H1 (cell line): Measurements from ENCODE around the gene RETREG3. TPM values are rescaled to one million over a fixed set of nuclear protein-coding genes. Genes with fewer than 3 reads are reported as not detected.
"Not testable (repeated sequence)": the region's sequence is repeated elsewhere in the genome, so short reads cannot be mapped to it uniquely, and the experiment has no call there.

Source experiments
- CTCF ChIA-PET: fragments of 300-600 bp; sonication (Branson Sonifier 250); formaldehyde crosslinking; loops from one replicate; lab custom pipeline; 2021; ENCODE audit not compliant: partially characterized antibody; lab: Charles Lee
- POLR2A ChIA-PET: fragments of 300-600 bp; sonication (Branson Sonifier 250); formaldehyde crosslinking; loops from one replicate; lab custom pipeline; 2021; ENCODE audit warnings: inconsistent platforms; ENCODE audit not compliant: partially characterized antibody; lab: Charles Lee
- DNase-seq, 2 experiments: peaks; one replicate each; pipeline versions ENCODE4 v3.0.0 to v3.0.0-alpha.2; 2010 to 2022; ENCODE audit warnings: low spot score in 2 of 2, low read depth in 1 of 2, mixed read lengths in 1 of 2
- FAIRE-seq: peaks from 2 replicates; lab custom pipeline; 2011; peaks lifted over from hg19 to GRCh38; lab: Jason Lieb, UNC
- H2AFZ ChIP-seq: 2 replicates; pipeline ENCODE4 v1.8.1; 2012; ENCODE audit warnings: low read length, inconsistent platforms
- H2AK5ac ChIP-seq: 2 replicates; pipeline ENCODE4 v1.6.1; 2013; ENCODE audit warnings: low read depth, low read length
- H2BK120ac ChIP-seq: replicated peaks from 2 replicates; pipeline ENCODE3; 2013; ENCODE audit warnings: low read depth, low read length, inconsistent platforms
- H2BK12ac ChIP-seq: 2 replicates; pipeline ENCODE4 v1.6.1; 2013; ENCODE audit warnings: low read depth, low read length
- H2BK15ac ChIP-seq: 2 replicates; pipeline ENCODE4 v1.6.1; 2013; ENCODE audit warnings: low read length
- H2BK20ac ChIP-seq: 2 replicates; pipeline ENCODE4 v1.6.1; 2013; ENCODE audit warnings: low read length
- H2BK5ac ChIP-seq: 2 replicates; pipeline ENCODE4 v1.6.1; 2013; ENCODE audit warnings: low read depth, low read length
- H3K14ac ChIP-seq: 2 replicates; pipeline ENCODE4 v1.6.1; 2013; ENCODE audit warnings: inconsistent platforms; ENCODE audit not compliant: insufficient read length
- H3K18ac ChIP-seq: 2 replicates; pipeline ENCODE4 v1.6.1; 2013; ENCODE audit warnings: low read length; ENCODE audit errors: extremely low read depth
- H3K23ac ChIP-seq: 2 replicates; pipeline ENCODE4 v1.6.1; 2013; ENCODE audit warnings: inconsistent platforms; ENCODE audit not compliant: insufficient read length
- H3K23me2 ChIP-seq: 2 replicates; pipeline ENCODE4 v1.6.1; 2013; ENCODE audit warnings: low read depth, low read length
- H3K27ac ChIP-seq: 2 replicates; pipeline ENCODE4 v1.6.1; 2011; ENCODE audit warnings: low read depth, low read length, inconsistent platforms
- H3K27me3 ChIP-seq, 4 experiments: replicated peaks in 1 of 4; 1 replicate in 1 of 4; 2 replicates in 3 of 4; pipeline versions ENCODE4 v1.6.1 to v1.8.1; 2011 to 2013; ENCODE audit warnings: low read length in 3 of 4, mild to moderate bottlenecking in 3 of 4, inconsistent platforms in 2 of 4, mixed read lengths in 2 of 4, moderate library complexity in 1 of 4; ENCODE audit not compliant: control insufficient read depth in 3 of 4, insufficient read depth in 3 of 4; ENCODE audit errors: extremely low read depth in 1 of 4
- H3K36me3 ChIP-seq, 4 experiments: 2 replicates each; pipeline versions ENCODE4 v1.6.1 to v1.8.1; 2011 to 2013; ENCODE audit warnings: mild to moderate bottlenecking in 4 of 4, low read length in 3 of 4, moderate library complexity in 2 of 4, control low read depth in 1 of 4, inconsistent platforms in 1 of 4; ENCODE audit not compliant: insufficient read depth in 4 of 4, control insufficient read depth in 2 of 4
- H3K4ac ChIP-seq: replicated peaks from 2 replicates; pipeline ENCODE3; 2013; ENCODE audit warnings: low read length, low read depth, mixed read lengths, inconsistent platforms; ENCODE audit not compliant: insufficient read length
- H3K4me1 ChIP-seq, 4 experiments: replicated peaks in 1 of 4; 1 replicate in 1 of 4; 2 replicates in 3 of 4; pipeline versions ENCODE4 v1.6.1 to v1.8.1; 2011 to 2013; ENCODE audit warnings: low read length in 3 of 4, inconsistent platforms in 2 of 4, mixed read lengths in 1 of 4; ENCODE audit not compliant: insufficient read depth in 4 of 4, control insufficient read depth in 3 of 4
- H3K4me2 ChIP-seq, 2 experiments: 2 replicates each; pipeline versions ENCODE4 v1.6.1 to v1.8.1; 2011 to 2013; ENCODE audit warnings: low read depth in 2 of 2, low read length in 2 of 2, control low read depth in 1 of 2, inconsistent platforms in 1 of 2, mild to moderate bottlenecking in 1 of 2; ENCODE audit not compliant: insufficient read depth in 1 of 2
- H3K4me3 ChIP-seq, 4 experiments: fragments of 200-600, 300-600 bp in 1 of 4; sonication (generic), shearing (Covaris generic), sonication (Bioruptor Twin) in 1 of 4; 2 replicates each; pipeline versions ENCODE4 v1.5.1 to v1.8.1; 2011 to 2016; ENCODE audit warnings: low read length in 4 of 4, low read depth in 3 of 4, control low read depth in 2 of 4, inconsistent platforms in 2 of 4, mild to moderate bottlenecking in 2 of 4, mixed read lengths in 1 of 4, moderate library complexity in 1 of 4; ENCODE audit not compliant: insufficient read depth in 2 of 4; ENCODE audit errors: extremely low read depth in 1 of 4
- H3K56ac ChIP-seq: replicated peaks from 2 replicates; pipeline ENCODE3; 2013; ENCODE audit warnings: low read depth, mild to moderate bottlenecking, mixed read lengths, low read length, inconsistent platforms; ENCODE audit not compliant: insufficient read length
- H3K79me1 ChIP-seq: 2 replicates; pipeline ENCODE4 v1.6.1; 2013; ENCODE audit warnings: low read depth, low read length, control low read depth
- H3K79me2 ChIP-seq, 2 experiments: 2 replicates each; pipeline versions ENCODE4 v1.6.1 to v1.8.1; 2012 to 2013; ENCODE audit warnings: low read length in 2 of 2, mild to moderate bottlenecking in 2 of 2, inconsistent platforms in 1 of 2; ENCODE audit not compliant: insufficient read depth in 2 of 2, control insufficient read depth in 1 of 2
- H3K9ac ChIP-seq, 4 experiments: replicated peaks in 1 of 4; 1 replicate in 1 of 4; 2 replicates in 3 of 4; pipeline versions ENCODE4 v1.6.1 to v1.8.1; 2011 to 2013; ENCODE audit warnings: low read depth in 3 of 4, low read length in 3 of 4, control low read depth in 2 of 4, mild to moderate bottlenecking in 2 of 4, moderate library complexity in 2 of 4, inconsistent platforms in 1 of 4; ENCODE audit errors: extremely low read depth in 1 of 4
- H3K9me3 ChIP-seq, 2 experiments: 2 replicates each; pipeline versions ENCODE4 v1.6.1 to v1.8.1; 2012 to 2013; ENCODE audit warnings: mild to moderate bottlenecking in 2 of 2, moderate library complexity in 2 of 2, control low read depth in 1 of 2, inconsistent platforms in 1 of 2, low read depth in 1 of 2, low read length in 1 of 2, mixed read lengths in 1 of 2; ENCODE audit not compliant: insufficient read depth in 2 of 2
- H4K20me1 ChIP-seq, 2 experiments: replicated peaks in 1 of 2; 2 replicates each; pipeline versions ENCODE3 to v1.8.1; 2011 to 2013; ENCODE audit warnings: inconsistent platforms in 2 of 2, low read length in 2 of 2, mild to moderate bottlenecking in 1 of 2; ENCODE audit not compliant: insufficient read depth in 2 of 2, control insufficient read depth in 1 of 2
- H4K5ac ChIP-seq: 2 replicates; pipeline ENCODE4 v1.6.1; 2013; ENCODE audit warnings: low read length, low read depth, mixed read lengths, inconsistent platforms; ENCODE audit not compliant: insufficient read length
- H4K8ac ChIP-seq: 2 replicates; pipeline ENCODE4 v1.8.0; 2013; ENCODE audit warnings: mild to moderate bottlenecking, moderate library complexity, low read length, inconsistent platforms; ENCODE audit not compliant: insufficient read depth; ENCODE audit errors: extremely low read depth
- H4K91ac ChIP-seq: replicated peaks from 2 replicates; pipeline ENCODE3; 2013; ENCODE audit warnings: low read length, mixed read lengths, inconsistent platforms; ENCODE audit not compliant: insufficient read length
- WGBS, 2 experiments: shearing (Covaris generic) in 1 of 2; methylation state at CpG; one replicate each; pipeline versions ENCODE4 v1.1.6 to v1.1.7; 2013 to 2015; ENCODE audit warnings: low lambda C conversion rate in 2 of 2, mixed read lengths in 2 of 2, inconsistent platforms in 1 of 2, low coverage in 1 of 2, missing lambda C conversion rate in 1 of 2; ENCODE audit not compliant: insufficient replicate concordance in 2 of 2, insufficient coverage in 1 of 2, insufficient read length in 1 of 2; ENCODE audit errors: extremely low coverage in 1 of 2, missing lambda C conversion rate in 1 of 2; 5-methylcytosine and 5-hydroxymethylcytosine counted together
- polyA plus RNA-seq, 7 experiments: library from polyadenylated mRNA; depleted of rRNA in 3 of 7; stranded (reverse) in 5 of 7; unstranded in 2 of 7; fragments of >200 nt in 5 of 7; fragments of 200-250 nt in 2 of 7; gene quantifications; 1 replicate in 5 of 7; 2 replicates in 1 of 7; 4 replicates in 1 of 7; pipeline versions ENCODE4 v1.2.1 to v1.2.3, GENCODE V29; 2011 to 2013; ENCODE audit warnings: missing spikeins in 2 of 7, mixed read lengths in 2 of 7
- total RNA-seq: library from RNA; stranded (reverse); fragmentation: NEBNext Ultra II Directional; extraction: Animal tissue kit (Norgen Biotek cat#: 25700); gene quantifications from 2 replicates; pipeline ENCODE4 v1.2.1, GENCODE V29; 2021

The RETREG3 gene
- total and polyA plus RNA-seq, 2 of the 8 experiments (the other 6 are each of a cell fraction or from before 2014, with no cell fraction given) = 23.7 to 42.6 TPM

- H3K9ac ChIP-seq, H3K14ac ChIP-seq, H2AFZ ChIP-seq, H4K8ac ChIP-seq, H3K9me3 ChIP-seq, H3K79me2 ChIP-seq, H2BK20ac ChIP-seq, DNase-seq, H4K5ac ChIP-seq, H3K4ac ChIP-seq, H3K4me2 ChIP-seq, H3K18ac ChIP-seq, H2BK5ac ChIP-seq, H3K79me1 ChIP-seq, H2BK15ac ChIP-seq, H2BK12ac ChIP-seq, FAIRE-seq, H3K56ac ChIP-seq, H2AK5ac ChIP-seq, H3K4me3 ChIP-seq, H2BK120ac ChIP-seq, H3K27me3 ChIP-seq, H3K27ac ChIP-seq, H3K23ac ChIP-seq, H3K23me2 ChIP-seq, H4K20me1 ChIP-seq, H4K91ac ChIP-seq: not testable (repeated sequence)
- ChIA-PET POLR2A (interaction anchor here (1.4 kb wide), 1 partner anchor 20 kb away, joined by 3 read pairs; no protein-coding TSS in a partner anchor), CTCF (interaction anchor here (0.7 to 1.5 kb wide), 3 partner anchors 13 to 231 kb away, joined by 3 to 6 read pairs (median 4); no protein-coding TSS in a partner anchor)
- H3K36me3 ChIP-seq = peaks cover 0 to 15% (median 8%) of the 10 kb centered on the region in 4 experiments; a peak in 5 of 8 replicates
- peaks cover 0 to 12% (median 10%) of the 10 kb centered on the region in 4 experiments; a peak in 6 of 7 replicates for H3K4me1 ChIP-seq
- WGBS, 2 experiments = 88% methylated on average over 4 of the region's 4 CpGs; no CpG with 5 or more reads in 1 of the 2 experiments
Measured at GRCh38 chr17:42540558-42540957, 68.6 kb downstream of the RETREG3 start.
